Stimulated activated CD8-positive, alpha-beta memory T cell treated with anti-CD3 and anti-CD28 coated beads, Interleukin-15, amount 100 ng/mL, for 1 hour (primary cell): ENCODE data around the gene NLRC5.
"Not testable (repeated sequence)": the region's sequence is repeated elsewhere in the genome, so short reads cannot be mapped to it uniquely, and the experiment has no call there.

Experiments
- DNase-seq: peaks from one replicate; pipeline ENCODE4 v3.0.0-alpha.2; 2020; ENCODE audit warnings: low read depth

The NLRC5 gene

DNA sequence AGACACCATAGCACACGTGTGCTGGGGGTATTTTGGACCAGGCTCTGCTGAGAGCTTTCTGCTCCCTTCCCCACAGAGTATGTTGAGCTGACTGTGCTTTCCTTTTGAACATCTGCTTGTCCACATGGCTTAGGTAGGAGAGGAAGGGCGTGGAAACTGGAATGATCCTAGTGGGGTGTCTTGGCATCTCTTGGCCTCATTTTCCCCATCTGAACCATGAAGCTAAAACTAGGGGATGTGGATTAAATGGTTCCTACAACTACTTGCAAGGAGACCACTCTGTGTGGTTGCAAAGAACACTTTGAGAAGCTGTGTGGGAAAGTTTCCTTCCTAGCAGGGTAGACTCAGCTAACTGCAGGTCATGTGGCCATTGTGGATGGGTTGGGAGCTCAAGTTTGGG, 6.7 kb upstream of the NLRC5 start:
- no peak for DNase-seq

DNA sequence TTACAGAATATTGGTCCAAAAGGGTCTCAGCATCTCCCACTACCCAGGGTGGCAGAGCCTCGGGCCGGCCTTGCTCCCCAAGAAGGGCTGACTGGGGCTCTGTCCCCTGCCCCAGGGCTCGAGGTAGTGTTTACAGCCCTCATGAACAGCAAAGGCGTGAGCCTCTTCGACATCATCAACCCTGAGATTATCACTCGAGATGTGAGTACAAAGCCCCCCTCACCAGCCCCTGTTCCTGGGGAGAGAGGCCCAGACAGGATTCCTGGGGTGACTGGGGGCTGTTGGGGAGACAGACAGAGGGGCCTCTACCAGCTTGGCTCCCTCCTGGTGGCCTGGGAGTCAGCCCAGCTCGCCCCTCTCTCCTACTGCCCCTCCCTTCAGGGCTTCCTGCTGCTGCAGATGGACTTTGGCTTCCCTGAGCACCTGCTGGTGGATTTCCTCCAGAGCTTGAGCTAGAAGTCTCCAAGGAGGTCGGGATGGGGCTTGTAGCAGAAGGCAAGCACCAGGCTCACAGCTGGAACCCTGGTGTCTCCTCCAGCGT, 6.1 kb upstream of the NLRC5 start:
- no peak for DNase-seq

DNA sequence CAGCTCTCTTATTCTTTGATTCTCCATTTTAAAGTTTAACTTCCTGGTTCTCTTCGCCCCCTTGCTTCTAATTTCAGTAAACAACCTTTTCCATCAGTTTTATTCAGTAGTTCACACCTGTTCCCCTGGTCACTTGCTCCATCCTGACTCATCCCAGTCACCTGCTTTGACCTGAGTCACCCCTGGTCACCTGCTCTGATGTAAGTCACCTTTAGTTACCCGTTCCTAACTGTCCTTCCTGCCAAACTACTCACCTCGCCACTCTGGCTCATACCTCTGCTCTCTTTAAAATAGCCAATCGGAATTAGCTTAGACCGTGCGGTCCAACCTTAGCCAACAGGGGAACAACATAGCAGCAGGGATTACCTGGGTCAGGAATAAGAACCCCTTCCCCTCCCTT, 4.7 kb upstream of the NLRC5 start:
- DNase-seq = no peak

DNA sequence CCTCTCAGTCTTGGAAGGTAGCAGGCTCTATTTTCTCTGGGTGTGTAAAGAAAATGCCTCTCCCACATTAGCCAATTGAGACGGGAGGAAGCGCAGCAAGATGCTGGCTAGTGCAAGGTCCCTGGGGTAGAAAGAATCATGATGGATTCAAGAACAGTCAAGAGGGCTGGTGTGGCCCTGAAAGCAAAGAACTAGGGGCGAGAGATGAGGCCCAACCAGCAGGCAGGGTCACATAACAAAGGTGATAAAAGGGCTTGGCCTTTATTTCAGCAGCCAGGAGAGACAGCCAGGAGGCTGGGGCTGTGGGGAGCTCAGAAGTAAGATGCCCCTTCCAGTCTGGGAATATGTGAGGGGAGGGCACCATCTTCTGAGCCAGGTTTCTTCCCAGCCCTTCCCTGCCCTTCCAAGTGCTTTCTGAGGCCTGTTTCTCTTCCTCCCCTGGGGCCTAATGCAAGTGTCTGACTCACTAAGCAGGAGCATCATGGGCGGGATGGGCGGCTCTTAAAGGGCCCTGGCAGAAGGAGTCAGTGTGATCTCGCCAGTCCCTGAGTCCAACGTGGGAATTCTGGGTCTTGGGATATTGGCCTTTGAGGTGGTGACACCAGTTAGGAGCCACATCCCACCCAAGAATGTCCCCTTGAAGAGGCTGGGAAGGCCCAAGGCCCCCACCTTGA, 3.9 kb upstream of the NLRC5 start:
- no peak for DNase-seq

DNA sequence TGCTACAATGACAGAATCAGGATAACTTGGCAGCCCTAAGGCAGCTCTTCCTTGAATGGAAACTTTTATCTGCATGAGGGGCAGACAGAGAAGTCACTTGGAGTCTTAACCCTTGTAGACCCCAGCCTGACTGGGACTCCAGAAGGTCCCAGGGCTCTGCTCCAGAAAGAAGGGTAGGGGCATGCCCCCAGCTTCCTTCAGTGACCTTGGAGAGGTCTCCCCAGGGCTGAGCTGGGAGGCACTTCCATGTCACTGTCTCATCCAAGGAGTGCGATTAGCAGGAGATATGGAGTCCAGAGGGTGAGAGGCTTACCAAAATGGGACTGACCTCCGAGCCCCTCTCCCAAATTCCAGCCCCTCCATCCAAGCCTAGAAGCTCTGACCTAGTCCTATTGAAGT, 3.4 kb upstream of the NLRC5 start:
- DNase-seq = no peak

DNA sequence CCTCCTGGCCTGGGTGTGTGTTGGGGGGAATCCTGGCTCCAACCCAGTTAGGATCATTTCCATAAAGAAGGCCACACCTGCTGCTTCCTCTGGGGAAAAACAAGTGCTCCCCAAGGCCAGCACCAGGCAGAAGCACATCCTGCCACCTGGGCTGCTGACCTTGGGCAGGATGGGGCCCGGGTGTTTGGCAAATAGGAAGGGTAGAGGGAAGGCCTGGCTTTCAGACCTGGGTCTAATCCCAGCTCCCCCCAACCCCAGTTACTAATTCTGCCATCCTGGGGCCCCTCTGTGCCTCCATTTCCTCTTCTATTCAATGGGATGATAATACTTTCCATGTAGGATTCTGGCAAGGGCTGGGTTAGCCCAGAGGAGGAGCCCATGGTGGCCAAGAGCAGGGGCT, 3.0 kb upstream of the NLRC5 start:
- no peak for DNase-seq

DNA sequence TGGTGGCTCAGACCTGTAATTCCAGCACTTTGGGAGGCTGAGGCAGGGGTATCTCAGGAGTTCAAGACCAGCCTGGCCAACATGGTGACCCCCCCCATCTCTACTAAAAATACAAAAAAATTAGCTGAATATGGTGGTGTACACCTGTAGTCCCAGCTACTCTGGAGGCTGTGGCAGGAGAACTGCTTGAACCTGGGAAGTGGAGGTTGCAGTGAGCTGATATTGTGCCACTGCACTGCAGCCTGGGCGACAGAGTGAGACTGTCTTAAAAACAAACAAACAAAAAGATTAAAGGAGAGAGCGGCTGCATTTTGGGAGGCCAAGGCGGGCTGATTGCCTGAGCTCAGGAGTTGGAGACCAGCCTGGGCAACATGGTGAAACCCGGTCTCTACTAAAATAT, 2.4 kb upstream of the NLRC5 start:
- DNase-seq = not testable (repeated sequence)

DNA sequence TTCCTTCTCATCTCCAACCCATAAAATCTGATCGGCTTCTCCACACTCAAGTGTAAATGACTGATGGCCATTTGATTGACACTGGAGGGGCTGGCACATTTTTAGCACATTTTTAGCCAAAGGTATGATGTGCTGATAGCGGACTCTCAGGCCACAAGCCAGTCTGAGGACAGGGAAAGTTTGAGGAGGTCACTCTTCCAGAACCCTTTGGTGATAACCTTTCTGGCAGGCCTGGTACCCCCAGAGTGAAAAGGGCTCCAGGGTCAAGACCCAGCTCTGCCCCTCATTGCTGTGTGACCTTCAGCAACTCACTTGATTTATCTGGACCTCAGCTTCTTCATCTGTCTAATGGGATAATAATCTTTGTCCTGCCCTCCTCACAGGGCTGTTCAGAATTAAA, 1.7 kb upstream of the NLRC5 start:
- no peak for DNase-seq

DNA sequence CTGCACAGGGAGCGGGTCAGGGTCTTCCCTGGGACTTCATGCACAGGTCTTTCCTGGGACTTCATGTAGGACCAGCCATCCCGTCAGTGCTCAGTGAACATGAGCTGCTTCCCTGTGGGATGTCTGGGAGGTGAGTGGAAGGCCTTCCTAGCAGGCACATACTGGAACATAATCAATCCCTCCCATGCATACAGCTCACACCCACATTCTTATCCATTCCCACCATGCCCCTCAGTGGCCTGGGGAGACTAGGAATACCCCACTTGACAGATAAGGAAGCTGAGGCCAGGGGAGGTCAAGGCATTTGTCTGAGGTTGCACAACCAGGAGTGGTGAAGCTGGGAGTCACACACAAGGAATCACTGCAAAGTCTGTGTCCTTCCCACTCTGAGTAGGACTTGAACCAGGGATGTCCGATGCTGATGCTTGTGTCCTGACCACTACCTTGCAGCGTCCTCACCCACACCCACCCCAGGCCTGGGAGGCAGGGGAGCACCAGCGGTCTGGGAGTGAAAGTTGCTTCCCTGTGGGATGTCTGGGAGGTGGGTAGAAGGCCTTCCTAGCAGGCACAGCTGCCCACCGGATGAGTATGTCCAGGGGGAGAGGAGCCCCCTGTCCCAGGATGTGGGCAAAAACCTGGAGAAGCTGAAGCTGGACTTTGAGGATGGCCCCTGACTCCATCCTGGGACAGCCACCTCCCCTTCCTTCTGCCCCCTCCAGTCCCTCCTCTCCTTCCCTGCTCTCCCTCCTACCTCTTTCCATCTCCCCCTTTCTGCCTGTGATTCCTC, 1.0 kb upstream of the NLRC5 start:
- no peak for DNase-seq

DNA sequence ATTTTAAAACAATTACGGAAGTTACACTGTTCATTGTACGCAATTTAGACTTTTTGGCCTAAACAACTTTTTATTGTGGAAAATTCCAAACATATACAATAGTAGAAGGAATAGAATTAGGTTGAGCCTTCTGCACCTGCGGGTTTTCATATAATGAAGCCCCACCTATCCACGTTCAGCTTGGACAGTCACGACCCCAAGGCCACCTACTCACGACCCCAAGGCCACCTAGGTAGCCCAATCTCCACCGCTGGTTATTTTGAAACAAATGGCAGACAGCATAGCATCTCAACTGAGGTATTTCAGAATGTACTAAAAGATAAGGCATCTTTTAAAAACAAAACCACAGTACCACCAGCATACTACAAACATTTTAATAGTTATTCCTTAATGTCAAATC, 631 bp downstream of the NLRC5 start:
- no peak for DNase-seq

DNA sequence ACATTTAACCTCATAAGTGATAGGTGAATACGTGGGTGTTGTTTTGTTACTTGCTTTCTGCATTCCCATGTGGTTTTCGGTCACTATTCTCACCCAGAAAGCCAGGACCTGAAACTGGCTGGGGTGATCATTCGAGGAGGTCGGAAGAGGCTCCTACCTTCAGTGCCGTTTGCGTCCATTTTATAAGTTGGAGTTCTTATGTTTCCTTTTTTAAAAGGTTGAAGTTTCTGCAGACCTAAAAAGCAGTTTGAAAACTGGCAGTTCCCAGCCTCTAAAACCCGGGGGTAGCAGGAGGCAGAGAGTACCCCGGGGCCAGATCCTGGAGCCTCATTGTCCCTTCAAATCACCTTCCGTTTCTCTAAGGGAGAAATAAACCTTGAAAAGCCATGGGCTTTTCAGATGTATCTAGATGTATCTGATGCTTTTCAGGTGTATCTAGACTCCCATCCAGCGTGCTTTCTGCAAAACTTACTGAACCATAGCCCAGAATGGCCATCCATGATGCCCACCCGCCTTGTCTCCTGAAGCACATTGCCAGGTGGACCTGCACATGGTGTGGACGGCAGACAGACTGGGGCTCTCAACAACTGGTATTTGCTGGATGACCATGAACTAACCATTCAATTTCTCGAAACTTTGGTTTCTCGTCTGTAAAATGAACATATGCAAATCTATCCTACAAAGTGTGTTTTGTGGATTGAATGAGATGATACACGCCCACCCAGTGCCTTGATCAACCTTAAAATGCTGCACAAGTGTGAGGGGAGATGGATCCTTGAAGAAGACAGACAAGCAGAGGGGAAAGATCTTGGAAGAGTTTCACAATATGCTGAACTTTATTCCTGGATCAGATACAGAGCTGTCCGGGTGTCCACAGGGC, 1.3 kb downstream of the NLRC5 start:
- DNase-seq = no peak

DNA sequence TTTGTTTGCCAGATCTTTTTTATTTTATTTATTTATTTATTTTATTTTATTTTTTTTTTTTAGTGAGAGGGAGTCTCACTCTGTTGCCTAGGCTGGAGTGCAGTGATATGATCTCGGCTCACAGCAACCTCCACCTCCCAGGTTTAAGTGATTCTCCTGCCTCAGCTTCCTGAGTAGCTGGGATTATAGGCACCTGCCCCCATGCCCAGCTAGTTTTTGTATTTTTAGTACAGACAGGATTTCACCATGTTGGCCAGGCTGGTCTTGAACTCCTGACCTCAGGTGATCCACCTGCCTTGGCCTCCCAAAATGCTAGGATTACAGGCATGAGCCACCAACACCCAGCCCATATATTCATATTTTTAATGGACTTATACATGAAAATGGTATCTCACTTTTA, 3.1 kb downstream of the NLRC5 start:
- not testable (repeated sequence) for DNase-seq

DNA sequence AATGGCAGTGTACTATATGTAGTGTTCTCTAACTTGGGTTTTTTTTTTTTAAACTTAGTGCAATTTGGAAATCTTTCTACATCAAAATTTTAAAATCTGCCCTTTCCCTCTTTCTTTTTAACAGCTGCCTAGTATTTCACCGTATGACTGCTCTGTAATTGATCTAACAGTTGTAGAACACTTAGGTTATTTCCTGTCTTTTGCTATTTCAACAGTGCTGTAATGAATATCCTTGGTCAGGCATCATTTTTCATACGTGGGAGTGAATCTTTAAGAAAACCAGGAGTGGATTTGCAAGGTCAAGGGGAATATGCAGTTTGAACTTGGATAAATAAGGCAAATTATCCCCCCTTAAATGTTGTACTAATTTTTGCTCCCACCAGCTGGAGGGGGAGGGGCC, 3.8 kb downstream of the NLRC5 start:
- DNase-seq = no peak

DNA sequence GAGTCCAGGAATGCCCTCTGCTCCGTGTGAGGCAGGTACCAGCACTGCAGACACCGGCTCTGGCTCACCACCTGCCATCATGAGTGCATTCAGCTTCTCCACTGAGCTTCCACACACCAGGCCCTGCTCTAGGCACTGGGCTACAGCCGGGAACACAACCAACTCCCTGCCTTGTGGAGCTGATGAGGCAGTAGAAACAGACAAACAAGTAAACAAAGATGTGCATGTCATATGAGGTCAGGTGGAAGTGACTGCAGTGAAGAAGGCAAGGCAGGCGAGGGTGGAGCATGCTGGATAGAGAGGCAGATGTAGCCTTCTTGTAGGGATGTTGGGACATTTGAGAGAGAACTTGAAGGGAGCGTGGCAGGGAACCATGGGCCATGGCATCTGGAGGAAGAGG, 5.0 kb downstream of the NLRC5 start:
- DNase-seq = no peak

DNA sequence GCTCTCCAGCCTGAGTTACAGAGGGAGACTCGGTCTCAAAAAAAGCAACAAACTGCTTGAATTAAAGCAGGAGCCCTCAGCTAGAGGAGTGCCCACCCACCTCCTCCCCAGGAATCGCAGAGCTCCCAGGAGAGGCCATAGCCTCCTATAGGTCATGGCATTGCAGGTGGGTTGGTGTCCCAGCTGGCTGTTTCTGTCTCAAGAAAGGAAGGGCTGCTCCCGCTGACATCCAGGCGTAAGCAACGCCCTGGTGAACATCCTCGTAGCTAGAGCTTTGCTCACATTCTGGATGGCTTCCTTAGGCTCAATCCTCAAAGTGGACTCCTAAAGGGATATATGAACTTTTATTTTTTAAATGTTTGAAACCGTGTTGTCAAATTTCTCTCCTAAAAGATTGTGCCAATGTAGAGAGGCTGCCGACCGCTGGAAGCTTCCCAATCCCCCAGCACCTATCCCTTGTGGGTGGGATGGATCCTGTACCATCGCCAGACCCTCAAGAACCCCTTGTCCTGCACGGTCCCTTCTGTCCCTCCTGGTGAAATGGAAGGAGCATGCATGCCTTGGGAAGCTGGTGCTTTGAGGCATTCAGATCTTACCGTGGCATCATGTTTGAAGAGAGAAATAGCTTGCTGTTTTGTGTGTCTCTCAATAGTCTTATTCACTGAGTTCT, 5.9 kb downstream of the NLRC5 start:
- DNase-seq = no peak

DNA sequence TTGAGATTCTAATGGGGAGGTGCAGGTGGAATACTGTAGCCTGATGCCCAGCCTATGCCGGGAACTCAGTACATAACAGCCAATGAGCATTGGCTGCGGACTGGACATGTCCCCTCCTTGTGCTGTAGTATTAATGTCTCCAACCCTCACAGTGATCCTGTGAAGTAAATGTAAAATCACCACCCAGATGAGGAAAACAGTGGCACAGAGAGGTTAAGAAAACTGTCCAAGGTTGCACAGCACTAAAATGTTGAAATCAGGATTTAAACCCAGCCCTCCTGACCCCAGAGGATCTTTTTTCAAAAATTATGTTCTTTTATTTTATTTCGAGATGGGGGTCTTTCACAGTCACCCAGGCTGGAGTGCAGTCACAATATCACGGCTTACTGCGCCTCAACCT, 7.9 kb downstream of the NLRC5 start:
- no peak for DNase-seq

DNA sequence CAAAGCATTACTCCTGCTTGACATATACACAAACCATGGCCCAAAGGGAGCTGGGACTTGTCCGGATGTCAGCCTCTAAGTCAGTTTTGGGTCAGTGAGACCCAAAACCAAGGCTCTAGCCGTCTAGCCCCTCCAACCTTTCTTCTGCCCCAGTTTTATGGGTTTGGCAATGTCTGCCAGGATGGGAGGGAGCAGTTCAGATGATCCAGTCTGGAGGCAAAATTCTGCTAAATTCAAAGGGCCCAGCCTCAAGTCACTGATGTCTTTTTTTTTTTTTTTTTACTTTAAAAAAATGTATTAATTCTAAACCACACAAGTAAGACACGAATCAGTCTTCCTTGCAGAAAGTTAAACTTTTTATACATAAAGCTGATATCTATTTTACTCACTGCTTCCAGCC, 8.6 kb downstream of the NLRC5 start:
- DNase-seq = no peak

DNA sequence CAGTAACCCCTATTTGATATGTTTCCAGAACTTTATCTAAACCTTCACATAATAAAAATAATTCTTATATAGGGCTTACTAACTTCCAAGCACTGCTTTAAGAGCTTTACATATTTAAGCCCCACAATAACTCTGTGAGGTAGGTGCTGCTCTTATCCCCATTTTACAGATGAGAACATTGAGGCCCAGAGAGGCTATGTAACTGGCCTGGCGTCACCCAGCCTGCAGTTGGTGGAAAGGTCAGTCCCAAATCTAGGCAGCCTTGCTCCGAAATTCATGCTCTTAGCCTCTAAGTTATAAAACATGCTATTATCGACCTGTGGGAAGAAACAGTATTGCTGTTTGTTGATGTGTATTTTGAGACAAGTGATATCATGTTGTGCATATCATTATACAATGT, 9.0 kb downstream of the NLRC5 start:
- no peak for DNase-seq

DNA sequence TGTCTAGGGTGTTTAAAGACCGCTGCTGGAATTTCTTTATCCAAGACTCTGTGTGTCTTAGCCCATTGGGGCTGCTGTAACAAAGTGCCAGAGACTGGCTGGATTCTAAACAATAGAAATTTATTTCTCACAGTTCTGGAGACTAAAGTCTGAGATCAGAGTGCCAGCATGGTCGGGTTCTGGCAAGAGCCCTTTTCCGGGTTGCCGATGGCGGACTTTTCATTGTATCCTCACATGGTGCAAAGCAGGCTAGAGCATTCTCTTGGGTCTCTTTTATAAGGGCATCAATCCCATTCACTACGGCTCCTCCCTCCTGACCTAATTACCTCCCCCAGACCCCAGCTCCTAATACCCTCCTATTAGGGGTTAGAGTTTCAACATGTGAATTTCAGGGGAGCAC, 9.5 kb downstream of the NLRC5 start:
- DNase-seq = no peak

DNA sequence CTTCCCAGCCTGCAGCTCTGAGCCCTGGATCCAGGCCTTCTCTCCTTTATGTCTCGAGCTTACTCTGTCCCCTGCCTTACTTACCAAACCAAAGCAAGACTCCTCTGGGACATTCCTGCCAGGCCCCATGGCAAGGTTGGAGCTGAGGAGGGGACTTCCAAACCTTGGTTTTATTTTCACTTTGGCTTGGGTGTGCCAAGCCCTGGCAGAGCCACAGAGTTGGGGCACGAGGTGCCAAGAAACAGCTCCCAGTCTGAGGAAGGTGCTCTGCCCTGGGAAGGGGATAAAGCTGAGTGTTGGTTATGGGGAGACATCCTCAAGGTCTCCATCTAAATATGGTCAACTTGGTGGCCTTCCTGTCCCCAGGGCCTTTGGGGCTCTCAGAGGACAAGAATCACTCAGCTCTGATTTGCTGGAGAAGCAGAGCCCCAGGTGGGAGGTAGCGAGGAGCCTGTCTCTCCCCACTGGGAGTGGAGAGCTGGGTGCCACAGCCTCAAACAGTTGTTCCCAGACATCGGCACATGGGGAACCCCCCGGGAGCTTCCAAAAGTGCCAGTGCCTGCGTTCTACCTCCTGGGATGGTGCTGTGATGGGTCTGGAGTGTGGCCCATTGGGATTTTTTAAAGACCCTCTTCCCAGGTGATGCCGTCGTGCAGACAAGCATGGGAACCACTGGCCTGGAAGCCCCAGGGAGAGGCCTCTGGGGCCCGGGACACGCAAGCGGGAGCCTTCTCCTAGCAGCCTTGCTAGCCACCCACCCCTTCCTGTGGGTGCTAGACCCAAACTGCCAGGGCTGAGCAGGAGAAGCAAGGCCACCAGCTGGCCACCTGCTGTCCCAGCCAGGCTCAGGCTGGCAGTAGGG, 10.3 kb downstream of the NLRC5 start:
- no peak for DNase-seq
